Stimulated activated CD4-positive, alpha-beta T cell treated with anti-CD3 and anti-CD28 coated beads, Interleukin-4, amount 100 ng/mL, for 24 hours (primary cell): Measurements from ENCODE around the gene CARD14.
"Not testable (repeated sequence)": the region's sequence is repeated elsewhere in the genome, so short reads cannot be mapped to it uniquely, and the experiment has no call there.

Source experiments
- DNase-seq: peaks from one replicate; pipeline ENCODE4 v3.0.0-alpha.2; 2020

The CARD14 gene

DNA sequence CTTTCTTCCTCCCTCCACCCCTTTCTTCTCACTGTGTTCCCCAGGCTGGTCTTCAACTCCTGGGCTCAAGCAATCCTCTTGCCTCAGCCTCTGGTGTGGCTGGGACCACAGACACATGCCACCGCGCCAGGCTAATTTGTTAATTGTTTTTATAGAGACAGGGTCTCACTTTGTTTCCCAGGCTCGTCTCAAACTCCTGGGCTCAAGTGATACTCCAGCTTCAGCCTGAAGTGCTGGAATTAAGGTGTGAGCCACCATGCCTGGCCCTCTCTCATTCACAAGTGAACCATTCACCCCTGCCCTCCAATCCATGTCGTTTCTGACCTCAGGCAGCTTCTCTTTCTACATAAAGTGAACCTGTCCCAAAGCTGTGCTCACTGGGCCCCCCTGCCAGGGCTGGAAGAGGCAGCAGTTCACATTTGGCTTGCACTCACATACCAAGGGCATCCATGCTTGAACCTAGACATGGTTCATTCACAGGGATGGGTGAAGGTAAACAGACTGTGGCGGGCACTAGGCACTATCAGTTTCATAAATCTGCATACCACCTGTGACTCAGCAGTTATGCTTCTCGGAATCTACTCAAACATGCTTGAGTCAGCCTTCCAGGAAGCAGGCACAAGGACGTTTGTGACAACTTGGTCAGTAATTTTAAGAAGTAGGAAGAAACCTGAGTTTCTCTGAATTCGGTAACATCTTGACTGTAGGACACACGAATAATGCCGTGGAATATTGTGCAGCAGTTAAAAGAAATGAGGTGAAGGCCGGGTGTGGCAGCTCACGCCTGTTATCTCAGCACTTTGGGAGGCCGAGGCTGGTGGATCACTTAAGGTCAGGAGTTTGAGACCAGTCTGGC, 84.8 kb downstream of the CARD14 start:
- peak; percentile 82 for DNase-seq

DNA sequence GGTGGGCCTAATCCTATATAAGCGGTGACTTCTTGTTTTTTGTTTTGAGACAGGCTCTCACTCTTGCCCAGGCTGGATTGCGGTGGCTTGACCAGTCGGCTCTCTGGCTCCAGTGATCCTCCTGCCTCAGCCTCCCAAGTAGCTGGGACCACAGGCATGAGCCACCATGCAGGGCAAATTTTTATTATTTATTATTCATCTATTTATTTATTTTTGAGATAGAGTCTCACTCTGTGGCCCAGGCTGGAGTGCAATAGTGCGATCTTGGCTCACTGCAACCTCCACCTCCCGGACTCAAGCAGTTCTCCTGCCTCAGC, 86.2 kb downstream of the CARD14 start:
- no peak for DNase-seq

DNA sequence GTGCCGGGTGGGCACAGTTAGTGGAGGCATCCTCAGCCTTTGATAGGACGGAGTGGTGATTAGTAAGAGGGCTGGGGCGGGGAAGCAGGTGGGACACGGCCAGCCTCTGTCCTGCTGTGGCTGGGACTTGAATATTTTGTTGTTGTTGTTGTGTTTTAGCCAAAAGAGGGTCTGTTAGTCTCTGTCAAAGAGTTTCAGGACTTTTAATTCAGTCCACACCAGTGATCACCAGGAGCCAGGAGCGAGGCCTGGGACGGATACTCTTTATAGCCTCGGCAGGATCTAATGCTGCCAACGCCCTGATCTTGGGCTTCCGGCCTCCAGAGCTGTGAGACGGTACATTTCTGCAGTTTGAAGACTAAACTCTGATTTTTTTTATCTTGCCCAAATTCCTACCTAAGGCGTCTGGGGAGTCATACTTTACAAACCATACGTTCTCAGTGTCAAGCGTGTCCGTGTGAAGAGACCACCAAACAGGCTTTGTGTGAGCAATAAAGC, 87.9 kb downstream of the CARD14 start:
- no peak for DNase-seq

DNA sequence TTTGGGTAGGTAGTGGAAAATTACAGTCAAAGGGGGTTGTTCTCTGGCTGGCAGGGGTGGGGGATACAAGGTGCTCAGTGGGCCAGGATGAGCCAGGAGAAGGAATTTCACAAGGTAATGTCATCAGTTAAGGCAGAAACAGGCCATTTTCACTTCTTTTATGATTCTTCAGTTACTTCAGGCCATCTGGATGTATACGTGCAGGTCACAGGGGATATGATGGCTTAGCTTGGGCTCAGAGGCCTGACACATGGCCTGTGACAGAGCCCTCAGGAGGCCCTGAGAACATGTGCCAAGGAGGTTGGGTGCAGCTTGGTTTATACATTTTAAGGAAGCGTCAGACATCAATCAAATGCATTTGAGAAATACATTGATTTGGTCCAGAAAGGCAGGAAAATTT, 88.5 kb downstream of the CARD14 start:
- DNase-seq, result not testable (repeated sequence)
